ENCODE data around the gene CDKN1B. TPM values are rescaled to one million over a fixed set of nuclear protein-coding genes. Genes with fewer than 3 reads are reported as not detected.

Gene CDKN1B
- total RNA-seq, 2 donors from 2014 or later = 73.5 to 110 TPM

DNA sequence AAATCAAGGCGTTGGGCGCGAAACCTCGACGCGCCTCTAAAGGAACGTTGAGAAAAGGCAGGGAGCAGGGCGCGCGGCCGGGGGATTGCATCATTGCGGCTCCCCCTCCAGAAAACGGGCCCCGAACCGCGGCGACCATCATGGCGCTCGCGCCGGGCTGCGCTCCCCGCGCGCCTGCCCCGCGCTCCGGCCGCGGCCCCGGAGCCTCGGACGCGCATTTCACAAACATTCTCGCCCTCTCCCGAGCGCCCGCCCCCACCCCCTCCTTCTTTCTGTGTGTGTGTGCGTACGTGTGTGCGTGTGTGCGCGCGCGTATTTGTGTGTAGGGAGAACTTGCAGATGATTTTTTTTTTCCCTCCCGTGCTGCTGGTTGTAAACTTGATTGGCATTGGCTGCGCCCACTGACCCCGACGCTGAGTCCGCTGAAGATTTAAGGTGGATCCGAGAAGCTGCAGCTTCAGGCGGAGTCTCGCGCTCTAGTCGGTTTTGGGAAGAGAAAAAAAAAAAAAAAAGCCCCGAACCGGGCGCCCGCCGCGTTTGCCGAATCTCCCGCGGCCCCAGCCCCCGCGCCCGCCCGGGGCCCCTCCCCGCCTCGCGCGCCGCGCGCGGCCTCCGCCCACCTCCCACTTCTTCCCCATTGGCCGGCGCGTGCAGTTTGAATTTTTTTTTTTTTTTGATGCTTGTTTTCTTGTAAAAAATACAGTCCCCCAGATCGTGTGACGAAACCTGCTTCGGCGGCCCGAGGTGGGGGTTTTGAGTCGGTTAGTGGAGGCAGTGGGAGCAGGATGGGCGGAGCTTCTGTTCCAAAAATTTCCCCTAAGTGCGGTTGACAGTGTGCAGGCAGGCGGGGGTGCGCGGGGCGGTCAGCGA lies 8.2 kb downstream of the CDKN1B start:
- DNase-seq (ENCODE audit: low spot score) = peak; percentile 94
- no peaks in the 10 kb centered on the region for H3K27me3 ChIP-seq (replicated peaks; ENCODE audit: insufficient read depth)
- TF ChIP-seq, protein P1, sequence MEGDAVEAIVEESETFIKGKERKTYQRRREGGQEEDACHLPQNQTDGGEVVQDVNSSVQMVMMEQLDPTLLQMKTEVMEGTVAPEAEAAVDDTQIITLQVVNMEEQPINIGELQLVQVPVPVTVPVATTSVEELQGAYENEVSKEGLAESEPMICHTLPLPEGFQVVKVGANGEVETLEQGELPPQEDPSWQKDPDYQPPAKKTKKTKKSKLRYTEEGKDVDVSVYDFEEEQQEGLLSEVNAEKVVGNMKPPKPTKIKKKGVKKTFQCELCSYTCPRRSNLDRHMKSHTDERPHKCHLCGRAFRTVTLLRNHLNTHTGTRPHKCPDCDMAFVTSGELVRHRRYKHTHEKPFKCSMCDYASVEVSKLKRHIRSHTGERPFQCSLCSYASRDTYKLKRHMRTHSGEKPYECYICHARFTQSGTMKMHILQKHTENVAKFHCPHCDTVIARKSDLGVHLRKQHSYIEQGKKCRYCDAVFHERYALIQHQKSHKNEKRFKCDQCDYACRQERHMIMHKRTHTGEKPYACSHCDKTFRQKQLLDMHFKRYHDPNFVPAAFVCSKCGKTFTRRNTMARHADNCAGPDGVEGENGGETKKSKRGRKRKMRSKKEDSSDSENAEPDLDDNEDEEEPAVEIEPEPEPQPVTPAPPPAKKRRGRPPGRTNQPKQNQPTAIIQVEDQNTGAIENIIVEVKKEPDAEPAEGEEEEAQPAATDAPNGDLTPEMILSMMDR (IDR thresholded peaks at IDR 0.05) = peak in 1 of 4 experiments; percentile 5
- TF ChIP-seq POLR2A (IDR thresholded peaks at IDR 0.05) (peak; percentile 84), POLR2AphosphoS5 (IDR thresholded peaks at IDR 0.05) (peak; percentile 83)
- intact Hi-C loops (cut with DNase I) = loop anchor here (10.0 kb wide), 1 partner anchor 59 kb away; the partner anchor contains the start of gene APOLD1
- no peaks in the 10 kb centered on the region for H3K9me3 ChIP-seq
- peak overlapping the region; percentile 100 for H3K27ac ChIP-seq
- WGBS = under 1% methylated on average over 90 of the region's 93 CpGs
- H3K4me1 ChIP-seq (replicated peaks) = no peaks in the 10 kb centered on the region
- peak overlapping the region; percentile 68 to 79 for H3K4me3 ChIP-seq
- no peaks in the 10 kb centered on the region for H3K36me3 ChIP-seq

DNA sequence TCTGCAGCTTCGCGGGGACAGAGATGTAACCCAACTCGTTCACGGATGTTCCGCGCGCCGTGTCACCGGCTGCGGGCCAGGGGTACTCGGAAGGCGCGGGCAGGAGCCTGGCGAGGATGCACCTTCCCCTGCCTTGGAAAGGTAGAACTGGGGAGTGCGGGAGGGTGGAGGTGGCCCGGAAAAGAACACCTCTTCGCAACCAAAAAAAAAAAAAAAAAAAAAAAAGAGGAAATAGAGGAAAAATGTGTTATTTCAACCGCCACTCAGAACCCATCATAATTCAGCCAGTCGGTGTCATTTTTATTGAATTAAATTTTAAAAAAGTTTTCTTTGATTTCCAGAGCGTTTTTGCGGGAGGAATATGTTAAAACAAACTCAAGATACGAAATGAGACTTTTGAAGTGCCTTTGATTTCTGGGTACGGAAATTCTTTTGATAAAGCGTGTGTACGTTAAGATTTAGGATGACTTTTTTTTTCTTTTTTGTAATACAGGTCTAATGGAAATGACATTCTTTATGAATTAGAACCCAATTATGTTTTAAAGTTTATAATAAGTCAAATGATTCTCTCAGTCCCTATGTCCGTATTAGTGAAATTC lies 8.9 kb downstream of the CDKN1B start:
- no peaks in the 10 kb centered on the region for H3K36me3 ChIP-seq
- 2% methylated on average over 26 of the region's 26 CpGs for WGBS
- H3K4me3 ChIP-seq = peak overlapping the region; percentile 68 to 79
- H3K9me3 ChIP-seq = no peaks in the 10 kb centered on the region
- TF ChIP-seq, protein P1 (IDR thresholded peaks at IDR 0.05) = peak in 1 of 4 experiments; percentile 12
- no peak for TF ChIP-seq POLR2AphosphoS5 (IDR thresholded peaks at IDR 0.05)
- intact Hi-C loops (cut with DNase I) = loop anchor here (10.0 kb wide), 1 partner anchor 59 kb away; the partner anchor contains the start of gene APOLD1
- no peaks in the 10 kb centered on the region for H3K4me1 ChIP-seq (replicated peaks)
- no peaks in the 10 kb centered on the region for H3K27me3 ChIP-seq (replicated peaks; ENCODE audit: insufficient read depth)
- no peak for DNase-seq (ENCODE audit: low spot score)
- H3K27ac ChIP-seq = peak overlapping the region; percentile 100

DNA sequence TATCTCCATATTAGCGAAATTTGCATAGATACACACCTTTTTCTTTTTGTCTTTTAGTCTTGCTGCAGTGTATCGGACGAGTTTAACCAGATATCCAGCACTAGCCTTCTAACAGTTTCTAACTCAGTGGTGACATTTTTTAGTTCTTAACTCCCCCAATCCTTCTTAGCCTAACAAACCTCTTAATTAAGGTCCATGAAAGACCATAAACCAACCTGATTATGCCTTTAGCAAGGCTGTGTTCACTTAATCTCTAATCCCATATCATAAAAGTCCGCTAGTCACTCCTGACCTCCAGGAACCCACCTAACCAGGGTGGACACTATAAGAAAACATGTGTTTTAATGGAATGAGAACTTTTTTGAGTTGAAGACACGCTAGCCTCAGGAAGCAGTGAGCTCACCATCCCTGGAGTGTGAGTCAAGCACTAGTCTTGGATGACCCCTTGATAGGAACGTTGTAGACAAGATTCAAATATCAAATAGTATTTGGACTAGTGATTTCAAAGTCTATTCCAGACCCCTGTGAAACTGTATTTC lies 9.5 kb downstream of the CDKN1B start:
- H3K4me1 ChIP-seq (replicated peaks) = no peaks in the 10 kb centered on the region
- TF ChIP-seq, protein P1 (IDR thresholded peaks at IDR 0.05) = no peak
- TF ChIP-seq POLR2A (IDR thresholded peaks at IDR 0.05) (no peak), POLR2AphosphoS5 (IDR thresholded peaks at IDR 0.05) (no peak)
- DNase-seq (ENCODE audit: low spot score) = no peak
- intact Hi-C loops (cut with DNase I) = loop anchor here (10.0 kb wide), 1 partner anchor 58 kb away; the partner anchor contains the start of gene APOLD1
- 36% methylated on average over 6 of the region's 6 CpGs for WGBS
- H3K36me3 ChIP-seq = no peaks in the 10 kb centered on the region
- peak overlapping the region; percentile 100 for H3K27ac ChIP-seq
- H3K9me3 ChIP-seq = no peaks in the 10 kb centered on the region
- H3K27me3 ChIP-seq (replicated peaks; ENCODE audit: insufficient read depth) = no peaks in the 10 kb centered on the region
- peak overlapping the region in 1 of 2 donors; percentile 79 for H3K4me3 ChIP-seq

DNA sequence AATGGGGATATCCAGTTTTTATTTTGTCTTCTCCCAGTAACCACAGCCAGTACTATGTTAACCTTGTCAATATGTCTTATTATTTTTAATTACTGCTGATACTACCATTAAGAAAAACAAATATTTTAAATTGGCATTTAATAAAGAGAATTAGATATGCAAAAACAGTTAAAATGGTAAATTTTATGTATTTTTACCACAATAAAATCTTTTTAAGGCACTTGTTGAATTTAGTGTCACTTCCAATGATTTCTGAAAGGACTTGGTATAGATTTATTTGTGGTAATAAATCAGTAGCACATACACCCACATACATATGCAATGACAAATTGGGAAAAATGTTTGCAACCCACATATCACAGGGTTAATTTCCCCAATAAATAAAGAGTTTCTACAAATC lies 14.0 kb downstream of the CDKN1B start:
- H3K27me3 ChIP-seq (replicated peaks; ENCODE audit: insufficient read depth) = no peaks in the 10 kb centered on the region

More for the DNA sequence above, 14.0 kb downstream of the CDKN1B start:
- intact Hi-C loops (cut with DNase I) = no loop called here
- no peak for DNase-seq (ENCODE audit: low spot score)
- TF ChIP-seq POLR2A (IDR thresholded peaks at IDR 0.05) (no peak), POLR2AphosphoS5 (IDR thresholded peaks at IDR 0.05) (no peak)
- TF ChIP-seq, protein P1 (IDR thresholded peaks at IDR 0.05) = no peak
- Histone ChIP-seq H3K4me3 (no peak overlapping the region), H3K27ac (no peak overlapping the region), H3K4me1 (replicated peaks) (no peaks in the 10 kb centered on the region), H3K36me3 (no peaks in the 10 kb centered on the region), H3K9me3 (no peaks in the 10 kb centered on the region)
